Stomach (tissue), 9 donors: Measurements from ENCODE around the gene ARF1. TPM values are rescaled to one million over a fixed set of nuclear protein-coding genes. Genes with fewer than 3 reads are reported as not detected.

ENCODE experiments used
- DNase-seq, 2 donors: peaks; one replicate each; pipeline versions ENCODE4 v3.0.0 to v3.0.0-alpha.2; 2013 to 2019
- H3K27ac ChIP-seq, 5 donors: fragments of 200-600 bp in 4 of 5; sonication (generic) in 4 of 5; one replicate each; pipeline ENCODE4 v1.5.1; 2013 to 2019; ENCODE audit warnings: mild to moderate bottlenecking in 1 of 5, moderate library complexity in 1 of 5
- H3K27me3 ChIP-seq, 3 donors: fragments of 200-600 bp; sonication (generic); one replicate each; pipeline ENCODE4 v1.5.1; 2017 to 2019; ENCODE audit warnings: mixed run types in 1 of 3
- H3K36me3 ChIP-seq, 4 donors: fragments of 200-600 bp; sonication (generic); 1 replicate in 3 of 4; 2 replicates in 1 of 4; pipeline ENCODE4 v1.5.1; 2016 to 2019
- H3K4me1 ChIP-seq, 4 donors: fragments of 200-600 bp; sonication (generic); one replicate each; pipeline ENCODE4 v1.5.1; 2016 to 2019
- H3K4me3 ChIP-seq, 4 donors: fragments of 200-600 bp; sonication (generic) in 3 of 4; one replicate each; pipeline ENCODE4 v1.5.1; 2016 to 2019; ENCODE audit warnings: mild to moderate bottlenecking in 1 of 4
- H3K9me3 ChIP-seq, 4 donors: fragments of 200-600 bp; sonication (generic); one replicate each; pipeline ENCODE4 v1.5.1; 2016 to 2019
- EP300 ChIP-seq: sonication (generic); formaldehyde crosslinking; IDR thresholded peaks from one replicate; pipeline ENCODE4 v1.6.1; 2017; ENCODE audit warnings: antibody characterized with exemption
- POLR2A ChIP-seq, 4 donors: fragments of 450-650 bp; IDR thresholded peaks; one replicate each; pipeline ENCODE4 v1.6.1; 2016; ENCODE audit warnings: antibody characterized with exemption in 4 of 4, control low read depth in 2 of 4, mild to moderate bottlenecking in 1 of 4, moderate library complexity in 1 of 4
- POLR2AphosphoS5 ChIP-seq, 3 donors: sonication (generic); formaldehyde crosslinking; IDR thresholded peaks; one replicate each; pipeline ENCODE4 v1.6.1; 2016; ENCODE audit warnings: antibody characterized with exemption in 3 of 3
- WGBS, 5 donors: extraction: QIAGEN DNeasy Blood & Tissue Kit in 3 of 5; methylation state at CpG; one replicate each; pipeline versions ENCODE4 v1.1.5 to v1.1.7; 2013 to 2018; 5-methylcytosine and 5-hydroxymethylcytosine counted together
- intact Hi-C: fragments of 100-400 bp; cut with DNase I; formaldehyde crosslinking; loops from one replicate; pipeline ENCODE4 v1.15.1; 2023; ENCODE audit warnings: low total_unique reads
- polyA plus RNA-seq, 3 donors: library from polyadenylated mRNA; stranded (reverse); fragments of 200-250 nt; gene quantifications; one replicate each; pipeline ENCODE4 v1.2.3, GENCODE V29; 2013
- total RNA-seq, 5 donors: library from RNA; depleted of rRNA; stranded (reverse); fragments of >200 nt; gene quantifications; one replicate each; pipeline versions ENCODE4 v1.1.0 to v1.2.3, GENCODE V29; 2014 to 2016
- TF ChIP-seq, protein P1 (sequence below), 7 experiments: fragments of 450-650 bp in 4 of 7; fragments of 200-600 bp in 3 of 7; sonication (generic) in 3 of 7; IDR thresholded peaks; one replicate each; pipeline ENCODE4 v1.5.1; 2016 to 2019; ENCODE audit warnings: antibody characterized with exemption in 7 of 7, control low read depth in 2 of 7, mild to moderate bottlenecking in 1 of 7
- donor health status: healthy with polysubstance abuse.
- donor health status: Bipolar disorder and iron deficiency.
- donor health status: healthy.

The ARF1 gene
- total and polyA plus RNA-seq, 8 donors, result 111 to 310 (median 200) TPM

DNA sequence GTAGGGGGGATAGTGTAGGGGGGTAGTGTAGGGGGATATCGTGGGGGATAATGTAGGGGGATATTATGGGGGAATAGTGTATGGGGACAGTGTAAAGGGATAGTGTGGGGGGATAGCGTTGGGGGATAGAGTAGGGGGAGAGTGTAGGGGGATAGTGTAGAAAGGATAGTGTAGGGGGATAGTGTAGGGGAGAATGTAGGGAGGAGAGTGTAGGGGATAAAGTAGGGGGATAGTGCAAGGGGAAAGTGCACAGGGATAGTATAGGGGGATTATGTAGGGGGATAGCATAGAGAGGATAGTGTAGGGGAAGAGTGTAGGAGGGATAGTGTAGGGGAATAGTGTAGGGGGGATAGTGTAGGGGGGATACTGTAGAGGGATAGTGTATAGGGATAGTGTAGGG lies 12.3 kb upstream of the ARF1 start:
- no peaks in the 10 kb centered on the region for H3K4me1 ChIP-seq
- no peak for TF ChIP-seq POLR2A (IDR thresholded peaks at IDR 0.05)
- TF ChIP-seq, protein P1, sequence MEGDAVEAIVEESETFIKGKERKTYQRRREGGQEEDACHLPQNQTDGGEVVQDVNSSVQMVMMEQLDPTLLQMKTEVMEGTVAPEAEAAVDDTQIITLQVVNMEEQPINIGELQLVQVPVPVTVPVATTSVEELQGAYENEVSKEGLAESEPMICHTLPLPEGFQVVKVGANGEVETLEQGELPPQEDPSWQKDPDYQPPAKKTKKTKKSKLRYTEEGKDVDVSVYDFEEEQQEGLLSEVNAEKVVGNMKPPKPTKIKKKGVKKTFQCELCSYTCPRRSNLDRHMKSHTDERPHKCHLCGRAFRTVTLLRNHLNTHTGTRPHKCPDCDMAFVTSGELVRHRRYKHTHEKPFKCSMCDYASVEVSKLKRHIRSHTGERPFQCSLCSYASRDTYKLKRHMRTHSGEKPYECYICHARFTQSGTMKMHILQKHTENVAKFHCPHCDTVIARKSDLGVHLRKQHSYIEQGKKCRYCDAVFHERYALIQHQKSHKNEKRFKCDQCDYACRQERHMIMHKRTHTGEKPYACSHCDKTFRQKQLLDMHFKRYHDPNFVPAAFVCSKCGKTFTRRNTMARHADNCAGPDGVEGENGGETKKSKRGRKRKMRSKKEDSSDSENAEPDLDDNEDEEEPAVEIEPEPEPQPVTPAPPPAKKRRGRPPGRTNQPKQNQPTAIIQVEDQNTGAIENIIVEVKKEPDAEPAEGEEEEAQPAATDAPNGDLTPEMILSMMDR (IDR thresholded peaks at IDR 0.05), result no peak
- TF ChIP-seq POLR2AphosphoS5 (IDR thresholded peaks at IDR 0.05), result no peak
- TF ChIP-seq EP300, result no peak
- intact Hi-C loops, result loop anchor here (10.0 kb wide), 1 partner anchor 285 kb away; no protein-coding TSS in a partner anchor
- H3K27me3 ChIP-seq, result peaks cover 0 to 75% (median 28%) of the 10 kb centered on the region in 3 donors
- no peak overlapping the region for H3K4me3 ChIP-seq
- no peak overlapping the region for H3K27ac ChIP-seq
- DNase-seq, result no peak
- H3K9me3 ChIP-seq, result no peaks in the 10 kb centered on the region
- WGBS, 5 donors, result 39 to 57% (median 49%) methylated on average over 2 of the region's 2 CpGs
- no peaks in the 10 kb centered on the region for H3K36me3 ChIP-seq

DNA sequence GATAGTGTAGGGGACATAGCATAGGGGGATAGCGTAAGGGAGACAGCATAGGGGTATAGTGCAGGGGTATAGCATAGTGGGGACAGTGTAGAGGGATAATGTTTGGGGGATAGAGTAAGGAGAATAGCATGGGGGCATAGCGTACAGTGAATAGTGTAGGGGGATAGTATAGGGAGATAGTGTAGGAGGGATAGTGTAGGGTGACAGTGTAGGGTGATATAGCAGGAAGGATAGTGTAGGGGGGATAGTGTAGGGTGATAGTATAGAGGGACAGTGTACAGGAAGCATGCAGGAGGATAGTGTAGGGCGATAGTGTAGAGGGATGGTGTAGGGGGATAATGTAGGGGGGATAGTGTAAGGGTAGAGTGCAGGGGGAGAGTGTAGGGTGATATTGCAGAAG lies 11.7 kb upstream of the ARF1 start:
- Histone ChIP-seq H3K4me1 (no peaks in the 10 kb centered on the region), H3K27me3 (peaks cover 0 to 69% (median 21%) of the 10 kb centered on the region in 3 donors), H3K4me3 (no peak overlapping the region), H3K27ac (no peak overlapping the region), H3K36me3 (no peaks in the 10 kb centered on the region), H3K9me3 (no peaks in the 10 kb centered on the region)
- 62 to 67% (median 66%) methylated on average over 3 of the region's 3 CpGs for WGBS, 5 donors
- intact Hi-C loops, result loop anchor here (10.0 kb wide), 1 partner anchor 286 kb away; no protein-coding TSS in a partner anchor
- no peak for TF ChIP-seq POLR2A (IDR thresholded peaks at IDR 0.05)
- TF ChIP-seq, protein P1 (IDR thresholded peaks at IDR 0.05), result no peak
- no peak for DNase-seq

DNA sequence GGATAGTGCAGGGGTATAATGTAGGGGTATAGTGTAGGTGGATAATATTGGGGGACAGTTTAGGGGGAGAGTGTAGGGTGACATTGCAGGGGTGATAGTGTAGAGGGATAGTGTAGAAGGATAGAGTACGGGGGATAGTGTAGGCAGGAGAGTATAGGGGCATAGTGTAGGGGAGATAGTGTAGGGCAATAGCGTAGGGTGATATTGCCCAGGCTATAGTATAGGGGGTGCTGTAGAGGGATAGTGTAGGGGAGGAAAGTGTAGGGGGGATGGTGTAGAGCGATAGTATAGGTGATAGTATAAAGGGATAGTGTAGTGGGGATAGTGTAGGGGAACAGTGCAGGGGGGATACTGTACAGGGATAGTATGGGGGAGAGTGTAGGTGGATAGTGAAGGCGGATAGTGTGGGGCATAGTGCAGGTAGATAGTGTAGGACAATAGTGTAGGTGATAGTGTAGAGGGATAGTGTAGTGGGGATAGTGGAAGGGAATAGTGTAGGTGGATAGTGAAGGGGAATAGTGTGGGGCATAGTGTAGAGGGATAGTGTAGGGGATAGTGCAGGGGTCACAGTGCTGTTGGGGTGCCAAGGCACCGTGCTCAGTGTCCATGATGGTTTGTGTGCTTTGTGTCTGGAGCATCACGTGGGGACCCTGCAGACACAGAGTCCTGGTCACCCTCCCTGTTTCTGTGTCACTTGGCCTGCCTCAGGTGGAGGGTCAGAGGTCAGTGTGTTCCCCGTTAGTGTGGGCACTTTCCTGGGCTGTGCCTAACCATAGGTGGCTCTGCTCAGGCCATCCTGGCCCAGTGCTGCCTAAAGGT lies 10.5 kb upstream of the ARF1 start:
- intact Hi-C loops, result loop anchor here (10.0 kb wide), 1 partner anchor 287 kb away; no protein-coding TSS in a partner anchor
- no peak for DNase-seq

DNA sequence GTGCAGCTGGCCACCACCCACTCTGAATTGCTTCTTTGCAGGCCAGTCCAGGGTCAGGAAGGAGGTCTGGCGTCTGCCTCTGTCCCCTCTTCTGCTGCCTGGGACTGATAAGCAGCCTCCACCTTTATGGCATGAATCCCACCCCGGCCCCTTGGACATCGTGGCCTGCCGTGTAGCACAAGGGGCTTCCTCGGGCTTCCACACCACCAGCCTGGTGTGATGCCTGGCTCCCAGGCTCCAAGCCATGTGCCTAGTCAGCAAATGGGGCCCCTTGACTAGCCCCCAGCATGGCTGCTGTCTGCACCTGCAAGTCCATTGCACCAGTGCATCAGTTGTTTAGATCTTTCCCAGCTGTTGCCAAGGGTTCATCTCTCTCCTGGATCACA lies 9.9 kb upstream of the ARF1 start:
- no peaks in the 10 kb centered on the region for H3K4me1 ChIP-seq
- no peaks in the 10 kb centered on the region for H3K9me3 ChIP-seq
- peak in 1 of 2 donors; percentile 22 for DNase-seq
- peaks cover 0 to 51% (median 5%) of the 10 kb centered on the region in 3 donors for H3K27me3 ChIP-seq
- H3K4me3 ChIP-seq, result no peak overlapping the region
- 42 to 56% (median 50%) methylated on average over 5 of the region's 5 CpGs for WGBS, 5 donors
- intact Hi-C loops, result loop anchor here (10.0 kb wide), 1 partner anchor 288 kb away; no protein-coding TSS in a partner anchor
- no peaks in the 10 kb centered on the region for H3K36me3 ChIP-seq
- no peak overlapping the region for H3K27ac ChIP-seq
- TF ChIP-seq, protein P1 (IDR thresholded peaks at IDR 0.05), result no peak
- TF ChIP-seq POLR2AphosphoS5 (IDR thresholded peaks at IDR 0.05) (no peak), POLR2A (IDR thresholded peaks at IDR 0.05) (no peak), EP300 (no peak)

More for the DNA sequence above, 10.5 kb upstream of the ARF1 start:
- H3K4me3 ChIP-seq, result no peak overlapping the region
- no peaks in the 10 kb centered on the region for H3K4me1 ChIP-seq
- H3K9me3 ChIP-seq, result no peaks in the 10 kb centered on the region
- H3K27me3 ChIP-seq, result peaks cover 0 to 57% (median 9%) of the 10 kb centered on the region in 3 donors
- TF ChIP-seq POLR2A (IDR thresholded peaks at IDR 0.05) (no peak), POLR2AphosphoS5 (IDR thresholded peaks at IDR 0.05) (no peak), EP300 (no peak)
- TF ChIP-seq, protein P1 (IDR thresholded peaks at IDR 0.05), result no peak
- H3K27ac ChIP-seq, result no peak overlapping the region
- H3K36me3 ChIP-seq, result no peaks in the 10 kb centered on the region
- WGBS, 5 donors, result 38 to 47% (median 44%) methylated on average over 7 of the region's 7 CpGs
